PC-9 (cell line): ENCODE results near the gene ZNF471. TPM values are rescaled to one million over a fixed set of nuclear protein-coding genes. Genes with fewer than 3 reads are reported as not detected.

ENCODE experiments used
- BruUV-seq: library from RNA; stranded (reverse); fragments of 400-500 nt; replicated peaks from 2 replicates; lab custom pipeline; 2021; lab: Mats Ljungman, UMichigan
- CTCF ChIA-PET: fragments of 300-600 bp; sonication (Branson Sonifier 250); formaldehyde crosslinking; loops from one replicate; lab custom pipeline; 2022; ENCODE audit warnings: antibody characterized with exemption; lab: Charles Lee
- POLR2A ChIA-PET: fragments of 300-600 bp; sonication (Branson Sonifier 250); formaldehyde crosslinking; loops from one replicate; lab custom pipeline; 2022; ENCODE audit warnings: antibody characterized with exemption; ENCODE audit not compliant: unreplicated experiment; lab: Charles Lee
- DNase-seq, 2 experiments: peaks; one replicate each; pipeline versions ENCODE4 v3.0.0 to v3.0.0-alpha.2; 2015 to 2022; ENCODE audit warnings: mixed read lengths in 1 of 2
- H2AFZ ChIP-seq: fragments of 200-600 bp; sonication (generic); 2 replicates; pipeline ENCODE4 v1.8.1; 2017; ENCODE audit warnings: antibody characterized with exemption
- H3F3A ChIP-seq: fragments of 200-600 bp; sonication (generic); 2 replicates; pipeline ENCODE4 v1.8.1; 2017; ENCODE audit warnings: antibody characterized with exemption, mild to moderate bottlenecking, low read depth; ENCODE audit not compliant: insufficient read depth
- H3K27ac ChIP-seq: fragments of 200-600 bp; sonication (generic); 2 replicates; pipeline ENCODE4 v1.6.1; 2016; ENCODE audit warnings: mixed run types
- H3K27me3 ChIP-seq: fragments of 200-600 bp; sonication (generic); 2 replicates; pipeline ENCODE4 v1.6.1; 2016; ENCODE audit warnings: low read depth, mixed run types; ENCODE audit not compliant: insufficient read depth
- H3K36me3 ChIP-seq: fragments of 200-600 bp; sonication (generic); 2 replicates; pipeline ENCODE4 v1.6.1; 2016; ENCODE audit warnings: low read depth, mixed run types
- H3K4me1 ChIP-seq: fragments of 200-600 bp; sonication (generic); replicated peaks from 2 replicates; pipeline ENCODE4 v1.6.1; 2016; ENCODE audit warnings: mixed run types; ENCODE audit not compliant: insufficient read depth
- H3K4me2 ChIP-seq: fragments of 200-600 bp; sonication (generic); 2 replicates; pipeline ENCODE4 v1.6.1; 2017; ENCODE audit warnings: mixed run types
- H3K4me3 ChIP-seq: fragments of 200-600 bp; sonication (generic); 2 replicates; pipeline ENCODE4 v1.6.1; 2016; ENCODE audit warnings: mixed run types
- H3K79me2 ChIP-seq: fragments of 200-600 bp; sonication (generic); 2 replicates; pipeline ENCODE4 v1.6.1; 2017; ENCODE audit warnings: low read depth, mixed run types
- H3K9me2 ChIP-seq: fragments of 200-600 bp; sonication (generic); 2 replicates; pipeline ENCODE4 v1.8.1; 2017; ENCODE audit warnings: mild to moderate bottlenecking; ENCODE audit not compliant: insufficient read depth
- H3K9me3 ChIP-seq: fragments of 200-600 bp; sonication (generic); 2 replicates; pipeline ENCODE4 v1.8.1; 2016; ENCODE audit warnings: low read depth; ENCODE audit not compliant: insufficient read depth
- H4K20me1 ChIP-seq: fragments of 200-600 bp; sonication (generic); 2 replicates; pipeline ENCODE4 v1.8.1; 2017; ENCODE audit not compliant: insufficient read depth
- EZH2 ChIP-seq: fragments of 200-600 bp; sonication (generic); IDR thresholded peaks from 2 replicates; pipeline ENCODE4 v1.8.0; 2017; ENCODE audit warnings: antibody characterized with exemption, low read depth
- intact Hi-C: fragments of 100-400 bp; cut with micrococcal nuclease; formaldehyde crosslinking; loops from one replicate; pipeline ENCODE4 v1.10.0; 2022; ENCODE audit not compliant: unreplicated experiment
- total RNA-seq: library from RNA; stranded (reverse); gene quantifications from 2 replicates; pipeline ENCODE4 v1.2.3, GENCODE V29; 2021
- TF ChIP-seq, protein P1 (sequence below): fragments of 200-600 bp; sonication (generic); conservative IDR thresholded peaks from 2 replicates; pipeline ENCODE4 v1.6.1; 2017; ENCODE audit warnings: mixed run types, antibody characterized with exemption, mild to moderate bottlenecking, moderate library complexity

Gene ZNF471
- total RNA-seq, 1 experiment from 2014 or later = 0.57 TPM

DNA sequence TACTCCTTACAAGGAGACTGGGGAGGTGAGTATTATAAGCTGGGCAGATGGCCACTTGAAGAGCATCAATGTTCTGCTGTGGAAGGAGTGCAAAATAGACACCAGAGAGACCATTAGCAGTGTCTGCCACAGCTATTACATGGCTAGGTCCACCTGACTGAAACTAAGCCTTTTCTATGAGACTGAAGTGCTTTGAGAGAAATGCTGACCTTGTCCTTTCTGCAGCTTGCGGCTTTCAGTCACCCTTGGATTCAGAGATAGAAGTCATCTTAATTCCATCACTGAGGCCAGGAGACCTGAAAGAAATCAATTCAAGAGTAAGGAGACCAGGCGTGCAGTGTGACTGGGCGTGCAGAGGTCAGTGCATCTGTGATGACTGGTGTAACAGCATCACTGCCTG lies 29.8 kb downstream of the ZNF471 start:
- H3K4me3 ChIP-seq = peak overlapping the region; percentile 87
- H3K36me3 ChIP-seq = peaks cover 24% of the 10 kb centered on the region; the same call in 1 of the 2 replicates
- peak overlapping the region; percentile 74 for H3K4me2 ChIP-seq
- intact Hi-C loops = no loop called here
- peaks cover 14% of the 10 kb centered on the region; the same call in 1 of the 2 replicates for H3F3A ChIP-seq
- H3K27me3 ChIP-seq = no peaks in the 10 kb centered on the region
- H3K79me2 ChIP-seq = no peaks in the 10 kb centered on the region
- H3K27ac ChIP-seq = no peak overlapping the region
- TF ChIP-seq, protein P1, sequence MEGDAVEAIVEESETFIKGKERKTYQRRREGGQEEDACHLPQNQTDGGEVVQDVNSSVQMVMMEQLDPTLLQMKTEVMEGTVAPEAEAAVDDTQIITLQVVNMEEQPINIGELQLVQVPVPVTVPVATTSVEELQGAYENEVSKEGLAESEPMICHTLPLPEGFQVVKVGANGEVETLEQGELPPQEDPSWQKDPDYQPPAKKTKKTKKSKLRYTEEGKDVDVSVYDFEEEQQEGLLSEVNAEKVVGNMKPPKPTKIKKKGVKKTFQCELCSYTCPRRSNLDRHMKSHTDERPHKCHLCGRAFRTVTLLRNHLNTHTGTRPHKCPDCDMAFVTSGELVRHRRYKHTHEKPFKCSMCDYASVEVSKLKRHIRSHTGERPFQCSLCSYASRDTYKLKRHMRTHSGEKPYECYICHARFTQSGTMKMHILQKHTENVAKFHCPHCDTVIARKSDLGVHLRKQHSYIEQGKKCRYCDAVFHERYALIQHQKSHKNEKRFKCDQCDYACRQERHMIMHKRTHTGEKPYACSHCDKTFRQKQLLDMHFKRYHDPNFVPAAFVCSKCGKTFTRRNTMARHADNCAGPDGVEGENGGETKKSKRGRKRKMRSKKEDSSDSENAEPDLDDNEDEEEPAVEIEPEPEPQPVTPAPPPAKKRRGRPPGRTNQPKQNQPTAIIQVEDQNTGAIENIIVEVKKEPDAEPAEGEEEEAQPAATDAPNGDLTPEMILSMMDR = no peak
- no peak for TF ChIP-seq EZH2
- no peaks in the 10 kb centered on the region for H3K9me2 ChIP-seq
- 0 out of 2 replicates have a peak, but pooled peaks cover 9% of the 10 kb centered on the region for H3K4me1 ChIP-seq
- ChIA-PET CTCF (interaction anchor here (0.5 kb wide), 1 partner anchor 828 kb away, joined by 3 read pairs; no protein-coding TSS in a partner anchor), POLR2A (no interaction called here)
- no peak for DNase-seq
- no TSS peak for BruUV-seq
- H2AFZ ChIP-seq = peak overlapping the region; percentile 84
- no peaks in the 10 kb centered on the region for H4K20me1 ChIP-seq
- peaks cover 34% of the 10 kb centered on the region for H3K9me3 ChIP-seq

DNA sequence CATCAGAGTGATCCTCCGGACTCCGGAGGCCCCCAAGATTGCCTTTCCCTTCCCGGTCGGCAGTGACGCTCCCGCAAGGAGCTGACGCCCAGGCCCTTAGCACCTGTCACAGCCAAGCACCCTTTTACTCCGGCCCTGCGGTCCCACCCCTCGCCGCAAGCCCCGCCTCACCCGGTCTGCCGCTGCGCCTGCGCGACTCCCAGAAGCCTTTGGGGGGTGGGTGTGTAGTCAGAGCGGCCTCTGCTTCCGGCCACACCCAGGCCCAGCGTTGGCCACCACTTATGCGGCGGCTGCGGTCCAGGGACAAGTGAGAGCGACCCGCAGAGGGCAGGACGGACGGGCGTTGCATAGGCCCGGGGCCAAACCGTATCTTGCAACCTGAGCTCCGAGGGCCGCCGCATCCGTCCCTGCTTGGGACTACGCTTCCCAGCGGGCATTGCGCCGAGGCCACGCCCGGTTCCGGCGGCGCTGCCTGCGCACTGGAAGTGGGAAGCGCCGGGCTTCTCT lies 30.7 kb downstream of the ZNF471 start:
- BruUV-seq = no TSS peak
- Histone ChIP-seq H3K9me2 (no peaks in the 10 kb centered on the region), H3K79me2 (no peaks in the 10 kb centered on the region), H4K20me1 (no peaks in the 10 kb centered on the region), H3F3A (peaks cover 14% of the 10 kb centered on the region; the same call in 1 of the 2 replicates), H3K4me3 (peak overlapping the region; percentile 87), H3K36me3 (peaks cover 24% of the 10 kb centered on the region; the same call in 1 of the 2 replicates), H3K27me3 (no peaks in the 10 kb centered on the region), H3K27ac (peak overlapping the region; percentile 43; the same call in 1 of the 2 replicates), H3K4me2 (peak overlapping the region; percentile 74), H3K9me3 (peaks cover 27% of the 10 kb centered on the region), H2AFZ (peak overlapping the region; percentile 84), H3K4me1 (0 out of 2 replicates have a peak, but pooled peaks cover 9% of the 10 kb centered on the region)
- intact Hi-C loops = loop anchor here (1.0 kb wide), 2 partner anchors 29 to 57 kb away; partner anchors contain the start of genes ZNF470 and ZNF71
- CTCF ChIA-PET = interaction anchor here (0.6 kb wide), 1 partner anchor 1651 kb away, joined by 4 read pairs; no protein-coding TSS in a partner anchor
- peak; percentile 81 to 86 for DNase-seq
- no peak for TF ChIP-seq EZH2
- TF ChIP-seq, protein P1 = no peak
- POLR2A ChIA-PET = no interaction called here

DNA sequence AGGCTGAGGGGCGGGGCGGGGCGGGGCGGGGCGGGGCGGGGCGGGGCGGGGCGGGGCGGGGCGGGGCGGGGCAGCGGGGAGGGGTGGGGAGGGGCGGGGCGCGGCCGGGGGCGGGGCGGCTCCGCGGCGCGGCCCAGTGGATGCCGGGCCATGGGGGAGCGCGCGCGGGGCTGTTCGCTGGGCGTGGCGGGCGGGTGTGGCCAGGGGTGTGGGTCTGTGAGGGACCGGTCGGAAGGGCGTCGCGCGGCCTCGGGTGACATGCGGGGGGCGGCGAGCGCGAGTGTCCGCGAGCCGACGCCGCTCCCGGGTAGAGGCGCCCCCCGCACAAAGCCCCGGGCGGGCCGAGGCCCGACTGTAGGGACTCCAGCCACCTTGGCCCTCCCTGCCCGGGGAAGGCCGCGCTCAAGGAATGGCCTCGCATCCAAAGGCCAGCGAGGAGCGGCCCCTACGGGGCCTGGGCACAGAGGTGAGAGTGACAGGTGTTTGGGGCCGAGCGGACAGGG lies 31.2 kb downstream of the ZNF471 start, which contains the start of gene ZFP28:
Gene ZFP28, plus strand, starts transcription at position 188 of the 503 bp plus-strand sequence. Its CDS starts 71 bp downstream, at position 259.
- ChIA-PET CTCF (interaction anchor here (0.6 kb wide), 1 partner anchor 1650 kb away, joined by 4 read pairs; no protein-coding TSS in a partner anchor), POLR2A (no interaction called here)
- H3K9me2 ChIP-seq = no peaks in the 10 kb centered on the region
- DNase-seq = peak in 1 of 2 experiments; percentile 46
- peaks cover 14% of the 10 kb centered on the region; the same call in 1 of the 2 replicates for H3F3A ChIP-seq
- intact Hi-C loops = loop anchor here (1.0 kb wide), 2 partner anchors 28 to 56 kb away; partner anchors contain the start of genes ZNF470 and ZNF71
- no TSS peak for BruUV-seq
- H3K79me2 ChIP-seq = no peaks in the 10 kb centered on the region
- H2AFZ ChIP-seq = peak within 1 kb of the TSS; percentile 97
- no peaks in the 10 kb centered on the region for H4K20me1 ChIP-seq
- H3K9me3 ChIP-seq = peaks cover 31% of the 10 kb centered on the region
- peaks cover 24% of the 10 kb centered on the region; the same call in 1 of the 2 replicates for H3K36me3 ChIP-seq
- H3K4me1 ChIP-seq = 0 out of 2 replicates have a peak, but pooled peaks cover 9% of the 10 kb centered on the region
- H3K27ac ChIP-seq = peak within 1 kb of the TSS; percentile 43; the same call in 1 of the 2 replicates
- H3K4me2 ChIP-seq = peak within 1 kb of the TSS; percentile 93
- peak within 1 kb of the TSS; percentile 94 for H3K4me3 ChIP-seq
- H3K27me3 ChIP-seq = no peaks in the 10 kb centered on the region
- TF ChIP-seq, protein P1 = no peak
- no peak for TF ChIP-seq EZH2
